Gastroesophageal sphincter (tissue), 4 donors: ENCODE results near the gene ALOX5AP. TPM values are rescaled to one million over a fixed set of nuclear protein-coding genes. Genes with fewer than 3 reads are reported as not detected.

Experiments used
- ATAC-seq: fragments of 150-250 bp; one replicate; pipeline ENCODE4 v1.9.1; 2016; ENCODE audit warnings: mild to moderate bottlenecking, moderate library complexity
- H3K27ac ChIP-seq, 4 donors: fragments of 200-600 bp; sonication (generic) in 3 of 4; 1 replicate in 3 of 4; 2 replicates in 1 of 4; pipeline ENCODE4 v1.5.1; 2016 to 2019
- H3K27me3 ChIP-seq: fragments of 200-600 bp; sonication (generic); one replicate; pipeline ENCODE4 v1.5.1; 2019
- H3K36me3 ChIP-seq, 2 donors: fragments of 200-600 bp; sonication (generic); one replicate each; pipeline ENCODE4 v1.5.1; 2019; ENCODE audit warnings: control low read depth in 1 of 2
- H3K4me1 ChIP-seq, 3 donors: fragments of 200-600 bp; sonication (generic); 1 replicate in 2 of 3; 2 replicates in 1 of 3; pipeline ENCODE4 v1.5.1; 2016 to 2019; ENCODE audit warnings: control low read depth in 2 of 3
- H3K4me3 ChIP-seq, 2 donors: fragments of 200-600 bp; sonication (generic); one replicate each; pipeline ENCODE4 v1.5.1; 2019; ENCODE audit warnings: mild to moderate bottlenecking in 1 of 2, moderate library complexity in 1 of 2
- H3K9me3 ChIP-seq, 3 donors: fragments of 200-600 bp; sonication (generic); one replicate each; pipeline ENCODE4 v1.5.1; 2017 to 2019; ENCODE audit warnings: control low read depth in 2 of 3
- CTCF ChIP-seq, 4 experiments: fragments of 200-600 bp in 2 of 4; fragments of 450-650 bp in 2 of 4; sonication (generic) in 1 of 4; IDR thresholded peaks; one replicate each; pipeline ENCODE4 v1.5.1; 2017 to 2019; ENCODE audit warnings: antibody characterized with exemption in 4 of 4, mild to moderate bottlenecking in 2 of 4, moderate library complexity in 2 of 4
- EP300 ChIP-seq: sonication (generic); formaldehyde crosslinking; IDR thresholded peaks from one replicate; pipeline ENCODE4 v1.6.1; 2017; ENCODE audit warnings: antibody characterized with exemption, mild to moderate bottlenecking
- POLR2A ChIP-seq, 2 donors: fragments of 450-650 bp; IDR thresholded peaks; one replicate each; pipeline ENCODE4 v1.6.1; 2017; ENCODE audit warnings: antibody characterized with exemption in 2 of 2, mild to moderate bottlenecking in 2 of 2, moderate library complexity in 1 of 2
- POLR2AphosphoS5 ChIP-seq: sonication (generic); formaldehyde crosslinking; IDR thresholded peaks from one replicate; pipeline ENCODE4 v1.6.1; 2017; ENCODE audit warnings: antibody characterized with exemption
- WGBS, 2 donors: methylation state at CpG; one replicate each; pipeline ENCODE4 v1.1.5; 2018; ENCODE audit warnings: low coverage in 1 of 2; 5-methylcytosine and 5-hydroxymethylcytosine counted together
- total RNA-seq, 4 donors: library from RNA; depleted of rRNA; stranded (reverse); fragments of >200 nt; gene quantifications; one replicate each; pipeline ENCODE4 v1.1.0, GENCODE V29; 2016

ALOX5AP gene
- total RNA-seq, 4 donors from 2014 or later: 5.6 to 34.7 (median 19.7) TPM

GRCh38 chr13:30750036-30750435, 14.7 kb downstream of the ALOX5AP start:
- WGBS, 2 donors: 28 to 51% methylated on average over 4 of the region's 4 CpGs
- Histone ChIP-seq H3K36me3 (no peaks in the 10 kb centered on the region), H3K9me3 (no peaks in the 10 kb centered on the region), H3K27me3 (no peaks in the 10 kb centered on the region), H3K4me1 (peaks cover 0 to 22% (median 0%) of the 10 kb centered on the region in 3 donors), H3K27ac (no peak overlapping the region), H3K4me3 (no peak overlapping the region)
- no peak for ATAC-seq
- TF ChIP-seq POLR2AphosphoS5: no peak
- TF ChIP-seq CTCF (IDR thresholded peaks at IDR 0.05): no peak
- no peak for TF ChIP-seq EP300
- TF ChIP-seq POLR2A (IDR thresholded peaks at IDR 0.05): no peak

- Histone ChIP-seq H3K4me1 (peaks cover 0 to 16% (median 0%) of the 10 kb centered on the region in 3 donors), H3K4me3 (no peak overlapping the region), H3K9me3 (no peaks in the 10 kb centered on the region), H3K27ac (no peak overlapping the region), H3K27me3 (no peaks in the 10 kb centered on the region), H3K36me3 (no peaks in the 10 kb centered on the region)
- no peak for ATAC-seq
- TF ChIP-seq EP300 (no peak), POLR2A (IDR thresholded peaks at IDR 0.05) (no peak), POLR2AphosphoS5 (no peak), CTCF (IDR thresholded peaks at IDR 0.05) (no peak)
- WGBS, 2 donors: 80 to 100% methylated on average over 1 to 5 of the region's 8 CpGs
Measured at GRCh38 chr13:30751183-30751933, 16.0 kb downstream of the ALOX5AP start.

- Histone ChIP-seq H3K4me1 (peaks cover 0 to 9% (median 0%) of the 10 kb centered on the region in 3 donors), H3K36me3 (no peaks in the 10 kb centered on the region), H3K4me3 (no peak overlapping the region), H3K9me3 (no peaks in the 10 kb centered on the region), H3K27ac (no peak overlapping the region), H3K27me3 (no peaks in the 10 kb centered on the region)
- 40 to 43% methylated on average over 1 to 4 of the region's 11 CpGs for WGBS, 2 donors
- no peak for ATAC-seq
- no peak for TF ChIP-seq POLR2A (IDR thresholded peaks at IDR 0.05)
- TF ChIP-seq EP300: no peak
- no peak for TF ChIP-seq POLR2AphosphoS5
- no peak for TF ChIP-seq CTCF (IDR thresholded peaks at IDR 0.05)
Measured at GRCh38 chr13:30752201-30752797, 17.0 kb downstream of the ALOX5AP start.

GRCh38 chr13:30753030-30753616, 17.8 kb downstream of the ALOX5AP start:
- no peak overlapping the region for H3K27ac ChIP-seq
- ATAC-seq: no peak
- no peak overlapping the region for H3K4me3 ChIP-seq

More at GRCh38 chr13:30753030-30753616, 17.8 kb downstream of the ALOX5AP start:
- 88% methylated on average over 6 to 8 of the region's 8 CpGs for WGBS, 2 donors
- Histone ChIP-seq H3K27me3 (no peaks in the 10 kb centered on the region), H3K9me3 (no peaks in the 10 kb centered on the region), H3K36me3 (no peaks in the 10 kb centered on the region), H3K4me1 (peaks cover 0 to 9% (median 0%) of the 10 kb centered on the region in 3 donors)
- TF ChIP-seq EP300 (no peak), POLR2AphosphoS5 (no peak), POLR2A (IDR thresholded peaks at IDR 0.05) (no peak), CTCF (IDR thresholded peaks at IDR 0.05) (no peak)
